Natural killer cell treated with Interleukin-12 subunit alpha and Interleukin-12 subunit beta and Interleukin-15 and Interleukin-18, amount 100 ng/mL, for 72 hours (primary cell): ENCODE data around the gene GUCA2A. TPM values are rescaled to one million over a fixed set of nuclear protein-coding genes. Genes with fewer than 3 reads are reported as not detected.

Experiments used
- ATAC-seq, 2 donors: fragments of 150-1000 bp; cut with Tn5 transposase in 1 of 2; sonication (Bioruptor Pico), chemical (Tn5 transposase) in 1 of 2; 2 replicates each; pipeline ENCODE4 v1.10.0; 2021
- DNase-seq: peaks from one replicate; pipeline ENCODE4 v3.0.0; 2022; ENCODE audit warnings: low spot score
- H3K27ac Mint-ChIP-seq, 2 donors: 1 replicate in 1 of 2; 2 replicates in 1 of 2; pipeline ENCODE4 v1.8.0; 2022; ENCODE audit warnings: mixed read lengths in 2 of 2, mild to moderate bottlenecking in 1 of 2, moderate library complexity in 1 of 2
- H3K27me3 Mint-ChIP-seq, 2 donors: 1 replicate in 1 of 2; 2 replicates in 1 of 2; pipeline ENCODE4 v1.8.0; 2022; ENCODE audit warnings: mixed read lengths in 2 of 2
- H3K36me3 Mint-ChIP-seq: one replicate; pipeline ENCODE4 v1.8.0; 2022; ENCODE audit warnings: mixed read lengths
- H3K4me1 Mint-ChIP-seq, 2 donors: 1 replicate in 1 of 2; 2 replicates in 1 of 2; pipeline ENCODE4 v1.8.0; 2022; ENCODE audit warnings: low read depth in 2 of 2, mixed read lengths in 2 of 2, mild to moderate bottlenecking in 1 of 2
- H3K4me3 Mint-ChIP-seq: one replicate; pipeline ENCODE4 v1.8.0; 2022; ENCODE audit warnings: mixed read lengths
- H3K9me3 Mint-ChIP-seq: 2 replicates; pipeline ENCODE4 v1.8.0; 2022; ENCODE audit warnings: mixed read lengths
- total RNA-seq, 2 donors: library from RNA; stranded (reverse); gene quantifications; one replicate each; pipeline ENCODE4 v1.2.3, GENCODE V29; 2022

Gene GUCA2A
- total RNA-seq, 2 donors from 2014 or later = not detected

GRCh38 chr1:42125552-42125951 is 39.0 kb downstream of the GUCA2A start:
- Mint-ChIP-seq H3K36me3 (no peaks in the 10 kb centered on the region), H3K27ac (no peak overlapping the region), H3K4me3 (no peak overlapping the region), H3K27me3 (peaks cover 20 to 22% of the 10 kb centered on the region in 2 donors), H3K4me1 (peaks cover 0 to 2% of the 10 kb centered on the region in 2 donors), H3K9me3 (no peaks in the 10 kb centered on the region)
- no peak for ATAC-seq
- no peak for DNase-seq

- H3K27me3 Mint-ChIP-seq = peaks cover 12 to 17% of the 10 kb centered on the region in 2 donors
Measured at GRCh38 chr1:42122408-42122807, 42.1 kb downstream of the GUCA2A start.

GRCh38 chr1:42118125-42118524 is 46.4 kb downstream of the GUCA2A start:
- ATAC-seq (no peak), DNase-seq (no peak)
- Mint-ChIP-seq H3K27ac (no peak overlapping the region), H3K27me3 (peaks cover 21 to 30% of the 10 kb centered on the region in 2 donors), H3K9me3 (no peaks in the 10 kb centered on the region), H3K4me3 (no peak overlapping the region), H3K36me3 (no peaks in the 10 kb centered on the region), H3K4me1 (peaks cover 0 to 14% of the 10 kb centered on the region in 2 donors)

More at GRCh38 chr1:42122408-42122807, 42.1 kb downstream of the GUCA2A start:
- H3K4me3 Mint-ChIP-seq = no peak overlapping the region
- no peak for ATAC-seq
- peaks cover 0 to 2% of the 10 kb centered on the region in 2 donors for H3K4me1 Mint-ChIP-seq
- H3K36me3 Mint-ChIP-seq = no peaks in the 10 kb centered on the region
- H3K27ac Mint-ChIP-seq = no peak overlapping the region
- no peak for DNase-seq
- no peaks in the 10 kb centered on the region for H3K9me3 Mint-ChIP-seq

GRCh38 chr1:42117214-42117613 is 47.3 kb downstream of the GUCA2A start:
- peaks cover 0 to 14% of the 10 kb centered on the region in 2 donors for H3K4me1 Mint-ChIP-seq
- H3K27me3 Mint-ChIP-seq = peaks cover 21 to 36% of the 10 kb centered on the region in 2 donors
- DNase-seq = no peak
- no peak overlapping the region for H3K4me3 Mint-ChIP-seq
- no peaks in the 10 kb centered on the region for H3K36me3 Mint-ChIP-seq
- no peak for ATAC-seq
- H3K27ac Mint-ChIP-seq = no peak overlapping the region
- peaks cover 3% of the 10 kb centered on the region for H3K9me3 Mint-ChIP-seq

- H3K4me1 Mint-ChIP-seq = peaks cover 0 to 17% of the 10 kb centered on the region in 2 donors
- no peak overlapping the region for H3K27ac Mint-ChIP-seq
- H3K9me3 Mint-ChIP-seq = peaks cover 3% of the 10 kb centered on the region
- H3K36me3 Mint-ChIP-seq = no peaks in the 10 kb centered on the region
- peaks cover 23 to 45% of the 10 kb centered on the region in 2 donors for H3K27me3 Mint-ChIP-seq
- ATAC-seq (no peak), DNase-seq (no peak)
- H3K4me3 Mint-ChIP-seq = no peak overlapping the region
Measured at GRCh38 chr1:42114229-42114628, 50.3 kb downstream of the GUCA2A start.

Other genes with a start within 250 kb of the GUCA2A start
- 10 to 100 TPM; 17.9 to 32.0 TPM for gene HIVEP3, start 245.8 kb downstream of the GUCA2A start, total RNA-seq
- gene GUCA2B, start 11.3 kb downstream of the GUCA2A start, total RNA-seq = not detected
- 10 to 100 TPM; 57.9 to 69.9 TPM for gene FOXJ3, start 170.5 kb upstream of the GUCA2A start, total RNA-seq
- 1 to 10 TPM in 1 of 2 donors, under 1 TPM in 1; 0.98 to 8.8 TPM for gene RIMKLA, start 216.0 kb upstream of the GUCA2A start, total RNA-seq